NCI-H748 (cell line): ENCODE data around the gene KCNQ5.
"Not testable (repeated sequence)": the region's sequence is repeated elsewhere in the genome, so short reads cannot be mapped to it uniquely, and the experiment has no call there.

ENCODE experiments used
- DNase-seq: peaks from one replicate; lab custom pipeline; 2025; ENCODE audit not compliant: unreplicated experiment; lab: John Stamatoyannopoulos, UW

The KCNQ5 gene

GRCh38 chr6:73231986-73232391 lies 610.1 kb downstream of the KCNQ5 start:
- DNase-seq: no peak

- DNase-seq: no peak
These were observed 611.2 kb downstream of the KCNQ5 start for GRCh38 chr6:73233048-73233447.

- not testable (repeated sequence) for DNase-seq
These were observed 612.1 kb downstream of the KCNQ5 start for GRCh38 chr6:73233971-73234370.

- DNase-seq: no peak
These were observed 612.9 kb downstream of the KCNQ5 start for GRCh38 chr6:73234733-73235132.

DNA sequence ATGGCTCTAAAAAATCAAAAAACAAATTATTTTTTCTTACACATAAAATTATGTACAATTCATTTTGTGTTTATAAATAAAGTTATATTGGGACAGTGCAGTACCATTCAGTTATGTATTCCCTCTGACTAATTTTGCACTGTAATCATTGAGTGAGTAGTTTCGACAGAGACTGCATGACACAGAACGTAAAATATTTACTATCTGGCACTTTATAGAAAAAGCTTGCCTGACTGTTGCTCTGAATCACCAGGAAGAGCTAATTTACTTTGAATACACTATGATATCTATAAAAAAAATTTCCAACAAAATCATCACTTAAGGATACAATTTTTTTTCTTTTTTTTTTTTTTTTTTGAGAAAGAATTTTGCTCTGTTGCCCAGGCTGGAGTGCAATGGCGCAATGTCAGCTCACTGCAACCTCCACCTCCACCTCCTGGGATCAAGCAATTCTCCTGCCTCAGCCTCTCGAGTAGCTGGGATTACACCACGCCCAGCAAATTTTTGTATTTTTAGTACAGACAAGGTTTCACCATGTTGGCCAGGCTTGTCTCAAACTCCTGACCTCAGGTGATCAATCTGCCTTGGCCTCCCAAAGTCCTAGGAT lies 614.4 kb downstream of the KCNQ5 start:
- no peak for DNase-seq

DNA sequence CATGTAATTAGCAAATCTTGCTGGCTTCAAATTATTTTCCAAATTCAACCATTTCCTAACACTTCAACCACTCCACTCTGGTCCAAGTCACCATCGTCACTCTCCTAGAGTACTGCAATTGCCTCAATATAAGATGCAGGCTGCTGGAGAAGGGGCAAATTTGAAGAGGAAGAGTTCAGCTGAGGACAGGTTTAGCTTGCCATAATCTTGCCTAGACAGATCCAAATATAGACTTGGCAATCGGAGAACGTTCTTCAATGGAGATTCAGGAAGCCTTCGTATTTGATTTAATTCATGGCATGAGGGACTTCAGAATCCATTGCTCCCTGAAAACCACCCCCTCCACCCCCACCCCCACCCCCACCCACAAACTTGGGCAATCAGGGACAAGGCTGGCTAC lies 618.9 kb downstream of the KCNQ5 start:
- DNase-seq: no peak

DNA sequence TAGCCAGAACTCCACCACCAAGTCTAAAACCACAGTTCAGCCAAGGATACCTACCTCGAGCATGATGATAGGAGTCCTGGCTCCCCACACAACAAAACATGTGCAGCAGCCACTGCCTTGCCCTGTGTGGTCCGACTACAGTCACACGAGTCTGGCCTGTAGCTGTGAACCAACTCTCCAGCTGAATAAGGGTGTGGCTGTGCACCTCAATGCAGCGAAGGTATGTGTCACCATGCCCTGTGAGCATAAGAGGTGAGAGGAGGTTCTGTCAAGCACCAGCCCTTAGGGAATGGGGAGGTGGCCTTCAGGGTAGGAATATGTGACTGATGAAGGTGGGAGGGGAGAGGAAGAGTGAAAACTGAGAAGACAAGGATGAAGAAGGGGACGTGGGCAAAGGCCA lies 620.1 kb downstream of the KCNQ5 start:
- DNase-seq: no peak
